Islet precursor cell (in vitro differentiated cells): ENCODE results near the gene CUX1.

ENCODE experiments used
- DNase-seq: peaks from one replicate; pipeline ENCODE4 v3.0.0-alpha.2; 2018

Gene CUX1

DNA sequence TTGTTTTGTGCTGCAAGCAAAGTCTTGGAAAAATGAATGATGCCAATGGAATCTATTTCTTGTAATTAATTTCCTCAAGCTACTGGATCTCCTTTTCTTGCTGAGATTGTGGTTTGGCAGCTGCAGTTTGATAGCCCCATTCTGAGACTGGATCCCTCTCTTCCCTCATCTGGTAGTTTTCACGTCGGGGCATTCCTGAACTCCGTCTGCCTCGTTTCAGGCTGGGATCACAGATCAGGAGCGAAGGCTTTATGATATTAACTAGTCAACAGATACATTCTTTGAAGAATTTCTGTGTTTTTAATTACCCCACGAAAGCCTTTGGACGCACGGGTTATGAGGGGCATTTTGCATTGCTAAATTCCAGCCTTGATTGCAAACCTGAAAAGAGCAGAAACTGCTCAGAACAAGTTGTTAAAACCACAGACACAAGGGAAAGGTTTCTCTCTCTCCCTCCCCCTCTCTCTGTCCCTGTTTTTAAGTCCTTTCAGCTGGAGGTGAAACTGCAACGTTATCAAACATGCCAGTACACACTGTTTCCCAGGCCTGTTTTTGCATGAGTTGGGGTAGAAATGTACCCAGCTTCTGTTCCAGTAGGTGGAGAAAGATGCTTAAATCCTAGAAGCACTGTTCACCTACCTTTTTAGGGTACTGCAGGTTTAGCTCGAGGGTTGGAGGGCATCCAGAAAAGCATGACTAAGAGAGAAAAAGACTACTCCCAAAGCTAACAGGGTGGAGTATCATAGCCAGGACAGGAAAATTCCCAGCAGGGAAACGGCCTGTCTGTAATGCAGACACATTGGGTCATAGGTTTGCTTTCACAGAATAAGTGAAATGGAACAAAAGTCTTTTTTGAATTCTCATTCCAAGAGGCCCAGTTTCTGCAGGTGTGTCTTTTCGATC lies 124.3 kb downstream of the CUX1 start:
- no peak for DNase-seq

GRCh38 chr7:101942603-101943210 lies 125.3 kb downstream of the CUX1 start:
- no peak for DNase-seq

DNA sequence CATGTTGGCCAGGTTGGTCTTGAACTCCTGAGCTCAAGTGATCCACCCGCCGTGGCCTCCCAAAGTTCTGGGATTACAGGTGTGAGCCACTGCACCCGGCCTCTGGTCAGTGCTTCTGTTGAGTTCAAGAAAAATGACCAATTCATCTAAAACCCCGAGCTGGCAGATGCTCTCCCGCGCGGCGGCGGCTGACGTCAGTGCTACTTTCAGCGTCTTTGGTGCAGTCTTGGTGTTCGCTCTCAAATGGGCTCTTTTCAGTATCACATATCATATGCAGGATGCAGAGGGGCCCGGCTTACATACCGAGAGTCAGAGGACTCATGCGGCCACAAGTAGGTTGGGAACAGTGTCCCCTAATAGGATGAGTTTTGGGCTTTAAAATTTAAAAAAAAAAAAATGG lies 125.9 kb downstream of the CUX1 start:
- no peak for DNase-seq

DNA sequence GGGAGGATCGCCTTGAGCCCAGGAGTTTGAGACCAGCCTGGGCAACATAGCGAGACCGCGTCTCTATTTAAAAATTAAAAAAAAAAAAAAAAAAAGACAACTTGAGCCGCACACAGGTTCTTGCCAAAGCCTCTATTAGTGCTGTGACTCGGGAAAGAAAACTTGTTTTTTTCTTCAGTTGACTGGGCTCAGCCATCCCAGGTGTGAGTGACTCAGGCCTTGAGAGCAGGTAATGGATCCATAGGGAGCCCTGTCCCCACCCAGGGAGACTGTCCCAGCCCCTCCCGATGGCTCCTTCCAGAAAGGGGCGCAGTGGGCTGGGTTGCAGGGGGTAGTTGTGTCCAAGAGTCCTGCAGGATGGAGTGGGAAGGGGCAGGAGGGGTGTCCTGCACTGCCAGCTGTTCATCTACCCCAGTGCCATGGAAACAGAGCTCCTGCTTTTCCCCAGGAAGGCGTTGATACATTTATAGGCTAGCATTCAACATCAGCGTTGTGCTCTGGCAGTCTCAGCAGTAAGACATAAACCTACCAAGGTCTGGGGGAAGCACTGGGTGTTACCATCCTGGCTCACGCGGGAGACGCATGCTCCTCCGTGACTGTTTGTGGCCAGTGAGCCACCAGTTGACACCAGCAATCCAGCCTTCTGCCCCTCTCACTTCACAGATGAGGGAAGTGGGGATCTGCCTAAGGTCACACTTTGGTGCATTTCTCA lies 126.6 kb downstream of the CUX1 start:
- no peak for DNase-seq

- DNase-seq = no peak
These were observed 127.2 kb downstream of the CUX1 start for GRCh38 chr7:101944611-101945010.

GRCh38 chr7:101945034-101945758 lies 127.8 kb downstream of the CUX1 start:
- DNase-seq = no peak

DNA sequence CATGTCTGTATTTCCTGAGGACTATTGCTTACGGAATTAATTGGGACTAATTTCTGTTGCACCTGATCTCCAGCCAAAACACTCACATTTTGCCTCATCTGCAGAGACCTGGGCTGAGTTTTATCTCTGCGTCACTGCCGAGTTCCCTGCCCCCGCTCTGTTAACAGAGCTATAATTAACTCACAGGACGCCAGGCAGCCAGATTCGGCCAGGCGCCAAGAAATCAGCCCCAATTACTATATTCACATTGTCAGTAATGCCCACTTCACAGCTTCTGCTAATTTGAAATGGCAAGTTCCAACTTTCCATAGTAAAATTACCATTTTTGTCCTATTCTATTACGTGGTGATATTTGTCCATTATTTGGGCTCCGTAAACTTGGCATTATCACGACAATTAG lies 130.5 kb downstream of the CUX1 start:
- DNase-seq = no peak

GRCh38 chr7:101948650-101949049 lies 131.2 kb downstream of the CUX1 start:
- no peak for DNase-seq

- DNase-seq = no peak
These were observed 133.2 kb downstream of the CUX1 start for GRCh38 chr7:101950450-101951119.

DNA sequence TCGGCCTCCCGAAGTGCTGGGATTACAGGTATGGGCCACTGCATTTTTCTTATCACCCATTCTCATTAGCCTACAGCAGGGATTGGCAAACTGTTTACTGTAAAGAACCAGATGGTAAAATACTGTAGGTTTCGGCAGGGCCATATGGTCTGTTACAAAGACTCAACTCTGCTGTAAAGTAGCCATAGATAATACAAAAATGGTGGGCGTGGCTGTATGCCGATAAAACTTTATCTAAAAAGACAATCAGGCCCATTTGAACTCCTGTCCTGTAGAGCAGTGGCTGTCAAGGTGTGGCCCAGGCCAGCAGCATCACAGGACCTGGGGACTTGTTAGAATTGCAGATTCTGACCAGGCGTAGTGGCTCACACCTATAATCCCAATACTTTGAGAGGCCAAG lies 134.3 kb downstream of the CUX1 start:
- DNase-seq = no peak

- DNase-seq = no peak
These were observed 135.2 kb downstream of the CUX1 start for GRCh38 chr7:101952355-101953247.

- DNase-seq = peak; percentile 67
These were observed 135.9 kb downstream of the CUX1 start for GRCh38 chr7:101953248-101953819.

DNA sequence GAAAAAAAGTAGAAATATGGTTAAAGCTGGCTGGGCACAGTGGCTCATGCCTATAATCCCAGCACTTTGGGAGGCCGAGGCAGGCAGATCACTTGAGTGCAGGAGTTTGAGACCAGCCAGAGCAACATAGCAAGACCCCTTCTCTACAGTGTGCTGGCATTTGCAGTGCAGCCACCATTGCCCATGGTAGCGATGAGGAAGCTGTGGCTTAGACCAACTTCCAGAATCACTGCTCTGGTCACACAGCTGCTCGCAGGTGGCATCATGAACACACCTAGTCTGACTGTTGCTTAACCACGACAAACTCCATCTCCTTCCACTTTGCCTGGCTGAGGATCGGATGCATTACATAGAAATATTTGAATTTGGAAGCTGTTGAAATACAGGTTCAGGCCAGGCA lies 137.1 kb downstream of the CUX1 start:
- DNase-seq = no peak

- no peak for DNase-seq
These were observed 138.7 kb downstream of the CUX1 start for GRCh38 chr7:101956130-101956529.

- no peak for DNase-seq
These were observed 140.5 kb downstream of the CUX1 start for GRCh38 chr7:101957744-101958525.

DNA sequence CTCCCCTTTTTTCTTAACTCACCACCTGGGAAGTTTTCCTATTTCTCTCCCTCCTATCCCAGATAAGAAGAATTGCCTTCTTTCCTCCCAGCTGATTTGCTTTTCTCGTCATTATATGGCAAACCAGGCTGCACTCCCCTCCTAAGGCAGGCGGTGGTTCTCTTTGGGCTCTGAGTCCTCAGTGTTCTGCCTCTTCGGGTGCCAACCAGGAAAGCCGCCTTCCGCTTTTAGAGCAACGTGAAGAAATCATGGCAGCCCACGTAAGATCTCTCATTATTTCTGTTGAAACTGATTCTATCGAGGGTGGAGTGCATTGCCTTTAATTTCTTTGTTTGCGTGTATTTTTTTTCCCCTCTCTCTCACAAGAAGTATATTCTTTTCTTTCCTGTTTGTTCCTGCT lies 141.9 kb downstream of the CUX1 start:
- DNase-seq = no peak

DNA sequence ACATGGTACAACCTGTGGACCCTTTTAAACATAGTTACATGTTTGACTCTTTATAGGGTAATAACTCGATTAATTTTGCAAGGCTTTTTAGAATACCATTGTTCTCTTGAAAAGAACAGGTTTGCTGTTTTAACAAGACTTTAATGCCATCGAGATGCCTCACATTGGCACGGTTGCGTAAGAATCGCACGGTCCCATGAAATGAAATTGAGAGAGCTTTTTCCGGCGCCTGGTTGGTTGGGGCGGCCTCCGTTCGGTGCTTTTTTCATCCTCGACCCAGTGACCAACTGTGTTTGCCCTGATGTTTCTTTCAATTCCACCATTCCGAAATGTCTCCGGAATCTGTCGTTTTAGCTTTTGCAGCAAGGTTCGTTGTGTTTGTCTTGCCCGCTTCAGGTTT lies 142.4 kb downstream of the CUX1 start:
- no peak for DNase-seq

GRCh38 chr7:101960323-101960722 lies 142.9 kb downstream of the CUX1 start:
- no peak for DNase-seq

GRCh38 chr7:101960985-101961708 lies 143.7 kb downstream of the CUX1 start:
- no peak for DNase-seq

DNA sequence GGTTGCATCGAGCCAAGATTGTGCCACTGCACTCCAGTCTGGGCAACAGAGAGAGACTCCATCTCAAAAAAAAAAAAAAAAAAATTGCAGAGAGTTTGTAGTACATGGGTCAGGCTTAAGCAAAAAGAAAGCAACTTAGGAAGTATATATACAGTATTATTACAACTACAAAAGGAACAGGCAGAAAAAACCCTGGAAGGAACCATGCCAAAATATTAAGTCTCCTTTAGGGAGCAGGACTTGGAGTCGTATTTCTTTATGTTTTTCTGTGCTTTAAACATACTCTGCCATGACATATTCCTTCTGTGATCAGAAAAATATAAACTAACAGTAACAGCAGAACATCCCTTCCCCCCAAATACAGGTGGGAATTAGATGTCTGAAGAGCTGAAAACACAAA lies 144.4 kb downstream of the CUX1 start:
- no peak for DNase-seq
